Heart left ventricle (tissue), 16 donors: ENCODE measurements around the gene SRPRB. TPM values are rescaled to one million over a fixed set of nuclear protein-coding genes. Genes with fewer than 3 reads are reported as not detected.

Experiments used
- ATAC-seq, 4 donors: fragments of 200-7000 bp; cut with Tn5 transposase; one replicate each; pipeline ENCODE4 v1.9.1; 2020 to 2022; ENCODE audit warnings: moderate library complexity in 4 of 4, mild to moderate bottlenecking in 3 of 4, moderate number of reproducible peaks in 1 of 4
- DNase-seq, 5 donors: peaks; one replicate each; pipeline ENCODE4 v3.0.0-alpha.2; 2020
- H3K27ac ChIP-seq, 12 donors: fragments of 200-600 bp; sonication (generic) in 4 of 12; one replicate each; pipeline versions ENCODE4 v1.5.0 to v1.8.0; 2016 to 2022; ENCODE audit warnings: mild to moderate bottlenecking in 2 of 12
- H3K27me3 ChIP-seq, 9 donors: fragments of 200-600 bp; sonication (generic) in 2 of 9; one replicate each; pipeline versions ENCODE4 v1.5.1 to v1.8.0; 2016 to 2022; ENCODE audit warnings: mild to moderate bottlenecking in 3 of 9
- H3K36me3 ChIP-seq, 9 donors: fragments of 200-600 bp; sonication (generic) in 2 of 9; one replicate each; pipeline versions ENCODE4 v1.5.0 to v1.8.0; 2018 to 2022; ENCODE audit warnings: mild to moderate bottlenecking in 2 of 9
- H3K4me1 ChIP-seq, 12 donors: fragments of 200-600 bp; sonication (generic) in 4 of 12; one replicate each; pipeline versions ENCODE4 v1.5.0 to v1.8.0; 2016 to 2022; ENCODE audit warnings: mild to moderate bottlenecking in 3 of 12
- H3K4me3 ChIP-seq, 12 donors: fragments of 200-600 bp; sonication (generic) in 4 of 12; one replicate each; pipeline versions ENCODE4 v1.5.0 to v1.8.0; 2017 to 2022; ENCODE audit warnings: mild to moderate bottlenecking in 9 of 12, moderate library complexity in 4 of 12
- H3K9me3 ChIP-seq, 12 donors: fragments of 200-600 bp; sonication (generic) in 4 of 12; one replicate each; pipeline versions ENCODE4 v1.5.0 to v1.8.0; 2016 to 2022; ENCODE audit warnings: mild to moderate bottlenecking in 1 of 12
- POLR2A ChIP-seq, 2 donors: fragments of 450-650 bp; IDR thresholded peaks; one replicate each; pipeline ENCODE4 v1.6.1; 2017; ENCODE audit warnings: antibody characterized with exemption in 2 of 2, mild to moderate bottlenecking in 2 of 2, moderate library complexity in 2 of 2
- WGBS, 4 donors: extraction: QIAGEN DNeasy Blood & Tissue Kit in 2 of 4; methylation state at CpG; one replicate each; pipeline versions ENCODE4 v1.1.5 to v1.1.7; 2013 to 2018; 5-methylcytosine and 5-hydroxymethylcytosine counted together
- intact Hi-C, 10 donors: fragments of 100-400 bp; cut with DNase I; formaldehyde crosslinking; loops; one replicate each; pipeline versions ENCODE4 v1.11.1 to v1.14.2; 2022
- polyA plus RNA-seq, 2 donors: library from polyadenylated mRNA; stranded (reverse); fragments of 200-250 nt; gene quantifications; one replicate each; pipeline ENCODE4 v1.2.3, GENCODE V29; 2013
- total RNA-seq, 9 donors: library from RNA; depleted of rRNA in 2 of 9; stranded (reverse); fragments of >200 nt in 2 of 9; fragmentation: NEBNext Ultra II Directional in 3 of 9; extraction: Animal tissue kit (Norgen Biotek cat#: 25700) in 3 of 9; gene quantifications; one replicate each; pipeline versions ENCODE4 v1.1.0 to v1.2.4, GENCODE V29; 2016 to 2023
- TF ChIP-seq, protein P1 (sequence below), 12 donors: fragments of 200-600 bp; sonication (generic) in 4 of 12; IDR thresholded peaks; one replicate each; pipeline versions ENCODE4 v1.5.0 to v1.8.0; 2018 to 2022; ENCODE audit warnings: antibody characterized with exemption in 12 of 12, mild to moderate bottlenecking in 5 of 12
- donor health status: ischemic (EF 13 %, LVEDD 7.1; RV severe dilation, severe dysfunction).
- donor health status: healthy with polysubstance abuse.
- donor health status: DM: no; HTN: yes; CAD: no.
- donor health status: DM: no; HTN: no; CAD: no.
- donor health status: ischemic (EF 25% LVEDD 6.9; RV normal size, moderate dysfunction).
- donor health status: ischemic (EF 25% LVEDD 5.7; RV mildly dilated, moderate dysfunction).
- donor health status: healthy.
- donor health status: DM: yes; HTN: yes; CAD: no.
- donor health status: ischemic (EF 35%, LVEDD 5.7; RV mildly dilated, moderate dysfunction).
- donor health status: nonischemic (EF 11% LVEDD 7.7; RV severe dilation, severe dysfunction).
- donor health status: DM: yes; HTN: yes; CAD: no.
- donor health status: PGD.
- donor health status: ischemic (EF 29% LVEDD 5.4; RV normal size, mild dysfunction).
- donor health status: nonischemic (EF 23%, LVEDD 6.1; RV moderate dilation, normal function).

The SRPRB gene
- total and polyA plus RNA-seq, 11 donors, result 13.3 to 55.0 (median 24.9) TPM

DNA sequence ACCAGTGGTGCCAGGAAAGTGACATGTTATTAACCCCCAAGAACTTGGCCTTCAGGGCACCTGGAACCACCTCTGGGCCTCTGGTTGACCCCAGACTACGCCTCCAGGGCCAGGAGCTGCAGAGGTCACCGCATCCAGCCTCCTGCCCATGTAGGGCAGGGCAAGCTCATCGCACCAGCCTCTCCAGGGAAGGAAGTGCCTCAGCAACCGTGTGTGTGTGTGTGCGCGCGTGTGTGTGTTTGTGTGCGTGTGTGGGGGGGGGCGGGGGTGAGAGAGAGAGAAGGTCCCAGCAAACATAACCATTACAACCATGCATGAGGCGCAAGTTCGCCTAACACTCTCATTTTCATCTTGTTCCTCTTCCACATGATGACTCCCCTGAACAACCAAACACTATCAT lies 58.3 kb downstream of the SRPRB start:
- DNase-seq, result no peak
- no peaks in the 10 kb centered on the region for H3K9me3 ChIP-seq
- H3K27ac ChIP-seq, result no peak overlapping the region
- intact Hi-C loops, result no loop called here
- H3K36me3 ChIP-seq, result no peaks in the 10 kb centered on the region
- WGBS, 4 donors, result 81 to 85% (median 84%) methylated on average over 11 of the region's 11 CpGs
- H3K4me1 ChIP-seq, result peaks cover 0 to 29% (median 0%) of the 10 kb centered on the region in 12 donors
- H3K4me3 ChIP-seq, result no peak overlapping the region
- H3K27me3 ChIP-seq, result no peaks in the 10 kb centered on the region
- ATAC-seq, result no peak
- TF ChIP-seq, protein P1, sequence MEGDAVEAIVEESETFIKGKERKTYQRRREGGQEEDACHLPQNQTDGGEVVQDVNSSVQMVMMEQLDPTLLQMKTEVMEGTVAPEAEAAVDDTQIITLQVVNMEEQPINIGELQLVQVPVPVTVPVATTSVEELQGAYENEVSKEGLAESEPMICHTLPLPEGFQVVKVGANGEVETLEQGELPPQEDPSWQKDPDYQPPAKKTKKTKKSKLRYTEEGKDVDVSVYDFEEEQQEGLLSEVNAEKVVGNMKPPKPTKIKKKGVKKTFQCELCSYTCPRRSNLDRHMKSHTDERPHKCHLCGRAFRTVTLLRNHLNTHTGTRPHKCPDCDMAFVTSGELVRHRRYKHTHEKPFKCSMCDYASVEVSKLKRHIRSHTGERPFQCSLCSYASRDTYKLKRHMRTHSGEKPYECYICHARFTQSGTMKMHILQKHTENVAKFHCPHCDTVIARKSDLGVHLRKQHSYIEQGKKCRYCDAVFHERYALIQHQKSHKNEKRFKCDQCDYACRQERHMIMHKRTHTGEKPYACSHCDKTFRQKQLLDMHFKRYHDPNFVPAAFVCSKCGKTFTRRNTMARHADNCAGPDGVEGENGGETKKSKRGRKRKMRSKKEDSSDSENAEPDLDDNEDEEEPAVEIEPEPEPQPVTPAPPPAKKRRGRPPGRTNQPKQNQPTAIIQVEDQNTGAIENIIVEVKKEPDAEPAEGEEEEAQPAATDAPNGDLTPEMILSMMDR (IDR thresholded peaks at IDR 0.05), result no peak
- no peak for TF ChIP-seq POLR2A (IDR thresholded peaks at IDR 0.05)

DNA sequence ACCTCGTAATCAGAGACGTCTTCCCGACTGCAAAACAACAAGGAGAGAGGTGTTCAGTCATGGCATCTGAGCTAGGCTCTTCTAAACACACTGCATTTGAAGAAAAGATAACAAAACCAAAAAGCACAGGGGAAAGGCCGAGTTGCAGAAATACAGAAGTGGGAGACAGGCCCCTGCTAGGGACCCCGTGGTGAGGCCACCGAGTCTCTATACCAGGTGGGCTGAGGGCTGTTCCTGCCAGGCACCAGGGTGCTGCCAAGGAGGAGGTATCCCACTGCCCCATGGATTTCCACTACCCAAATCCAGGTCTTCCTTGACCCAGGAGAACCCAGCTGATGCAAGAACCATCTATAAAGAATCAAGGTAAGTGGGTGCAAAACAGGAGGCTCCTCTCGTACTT lies 59.0 kb downstream of the SRPRB start:
- no peaks in the 10 kb centered on the region for H3K27me3 ChIP-seq
- TF ChIP-seq, protein P1 (IDR thresholded peaks at IDR 0.05), result no peak
- no peak for TF ChIP-seq POLR2A (IDR thresholded peaks at IDR 0.05)
- H3K36me3 ChIP-seq, result no peaks in the 10 kb centered on the region
- intact Hi-C loops, result no loop called here
- WGBS, 4 donors, result 81 to 89% (median 85%) methylated on average over 7 of the region's 7 CpGs
- H3K9me3 ChIP-seq, result no peaks in the 10 kb centered on the region
- ATAC-seq (no peak), DNase-seq (no peak)
- H3K27ac ChIP-seq, result no peak overlapping the region
- no peak overlapping the region for H3K4me3 ChIP-seq
- H3K4me1 ChIP-seq, result peaks cover 0 to 32% (median 0%) of the 10 kb centered on the region in 12 donors

DNA sequence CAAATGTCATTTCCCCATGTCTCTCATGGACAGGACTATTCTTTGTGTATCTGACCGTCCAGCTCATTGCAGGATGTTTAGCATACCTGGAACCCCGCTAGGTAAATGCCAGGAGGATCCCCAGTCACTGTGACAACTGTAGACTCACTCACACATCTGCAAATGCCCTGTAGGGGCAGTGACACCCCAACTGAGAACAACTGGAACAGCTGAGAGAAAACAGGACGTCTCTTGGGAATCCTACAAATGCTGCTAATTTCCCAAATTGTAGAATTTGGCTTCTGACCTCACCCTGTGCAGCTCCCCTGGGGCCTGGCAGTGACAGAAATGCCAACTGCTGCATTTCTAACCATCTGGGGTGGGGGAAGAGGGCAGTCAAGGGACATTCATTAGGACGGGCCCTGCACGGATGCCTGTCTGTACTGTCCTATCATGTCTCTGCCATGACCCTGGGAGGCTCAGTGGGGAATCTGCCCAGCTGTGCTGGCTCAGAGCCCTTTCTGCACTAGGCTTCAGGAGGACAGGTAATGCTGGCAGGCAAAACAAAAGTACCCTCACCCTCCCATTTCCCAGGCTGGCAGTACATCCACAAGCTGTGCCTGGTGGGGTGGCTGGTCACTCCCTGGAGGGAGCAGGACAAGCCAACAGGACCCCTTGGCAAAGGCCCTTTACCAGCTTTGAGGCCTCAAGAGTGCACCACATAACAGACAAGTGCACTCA lies 59.7 kb downstream of the SRPRB start:
- WGBS, 4 donors, result 71 to 90% (median 77%) methylated on average over 2 to 5 of the region's 5 CpGs

DNA sequence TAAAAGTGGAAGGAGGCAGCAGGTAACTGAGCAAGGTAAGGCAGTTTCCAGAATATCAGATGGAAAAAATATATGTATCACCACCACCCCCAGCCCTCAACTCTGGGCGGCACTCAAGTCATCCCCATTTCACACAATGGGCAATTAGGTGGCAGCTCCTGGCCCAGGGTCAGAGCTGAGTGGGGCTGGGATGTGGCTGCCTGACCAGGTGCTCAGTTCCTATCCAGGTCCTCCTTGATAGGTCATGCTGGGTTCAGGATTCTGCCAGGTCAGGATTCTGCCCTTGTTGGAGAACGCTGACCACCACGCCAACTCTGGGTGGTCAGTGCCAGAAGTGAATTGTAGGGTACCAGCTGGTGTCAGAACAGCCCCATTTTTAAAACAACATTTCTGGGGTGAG lies 60.5 kb downstream of the SRPRB start:
- Histone ChIP-seq H3K4me1 (peaks cover 0 to 32% (median 0%) of the 10 kb centered on the region in 12 donors), H3K27ac (no peak overlapping the region), H3K9me3 (no peaks in the 10 kb centered on the region), H3K4me3 (no peak overlapping the region), H3K27me3 (no peaks in the 10 kb centered on the region), H3K36me3 (no peaks in the 10 kb centered on the region)
- TF ChIP-seq, protein P1 (IDR thresholded peaks at IDR 0.05), result no peak
- WGBS, 4 donors, result 95 to 100% (median 98%) methylated on average over 3 of the region's 3 CpGs
- DNase-seq, result no peak
- ATAC-seq, result no peak
- intact Hi-C loops, result no loop called here

More for the DNA sequence above, 59.7 kb downstream of the SRPRB start:
- no peak overlapping the region for H3K4me3 ChIP-seq
- H3K27me3 ChIP-seq, result no peaks in the 10 kb centered on the region
- TF ChIP-seq, protein P1 (IDR thresholded peaks at IDR 0.05), result no peak
- no peak for TF ChIP-seq POLR2A (IDR thresholded peaks at IDR 0.05)
- intact Hi-C loops, result no loop called here
- DNase-seq, result no peak
- H3K9me3 ChIP-seq, result no peaks in the 10 kb centered on the region
- no peak for ATAC-seq
- no peaks in the 10 kb centered on the region for H3K36me3 ChIP-seq
- H3K27ac ChIP-seq, result no peak overlapping the region
- peaks cover 0 to 32% (median 0%) of the 10 kb centered on the region in 12 donors for H3K4me1 ChIP-seq
